ENCODE data around the gene PRPF38A. TPM values are rescaled to one million over a fixed set of nuclear protein-coding genes. Genes with fewer than 3 reads are reported as not detected.

The PRPF38A gene
- total RNA-seq, 2 experiments from 2014 or later = 86.0 to 91.8 TPM

Other genes starting within 250 kb of the PRPF38A start
- 10 to 100 TPM; 18.4 to 21.8 TPM for gene CC2D1B, start 38.4 kb upstream of the PRPF38A start, total RNA-seq
- gene ORC1, start 179 bp upstream of the PRPF38A start, total RNA-seq = 10 to 100 TPM; 46.9 to 49.3 TPM
- 10 to 100 TPM; 48.1 to 51.2 TPM for gene TUT4, start 148.5 kb downstream of the PRPF38A start, total RNA-seq
- gene GPX7, start 197.8 kb downstream of the PRPF38A start, total RNA-seq = 10 to 100 TPM; 20.4 to 20.6 TPM
- gene SHISAL2A, start 228.6 kb downstream of the PRPF38A start, total RNA-seq = 10 to 100 TPM; 11.3 to 11.4 TPM